GM12891 (cell line): ENCODE measurements around the gene PCDH15.

Experiments used
- POLR2A ChIP-seq: IDR thresholded peaks from 2 replicates; pipeline ENCODE4 v1.6.1; 2011; ENCODE audit warnings: low read depth, low read length, control low read depth
- POLR2AphosphoS5 ChIP-seq: IDR thresholded peaks from 2 replicates; pipeline ENCODE4 v1.6.1; 2011; ENCODE audit warnings: low read depth, low read length, control low read depth
- SPI1 ChIP-seq: IDR thresholded peaks from 2 replicates; pipeline ENCODE4 v1.6.1; 2011; ENCODE audit warnings: low read depth, low read length, control low read depth
- TAF1 ChIP-seq: IDR thresholded peaks from 2 replicates; pipeline ENCODE4 v1.6.1; 2011; ENCODE audit warnings: low read depth, low read length, control low read depth

DNA sequence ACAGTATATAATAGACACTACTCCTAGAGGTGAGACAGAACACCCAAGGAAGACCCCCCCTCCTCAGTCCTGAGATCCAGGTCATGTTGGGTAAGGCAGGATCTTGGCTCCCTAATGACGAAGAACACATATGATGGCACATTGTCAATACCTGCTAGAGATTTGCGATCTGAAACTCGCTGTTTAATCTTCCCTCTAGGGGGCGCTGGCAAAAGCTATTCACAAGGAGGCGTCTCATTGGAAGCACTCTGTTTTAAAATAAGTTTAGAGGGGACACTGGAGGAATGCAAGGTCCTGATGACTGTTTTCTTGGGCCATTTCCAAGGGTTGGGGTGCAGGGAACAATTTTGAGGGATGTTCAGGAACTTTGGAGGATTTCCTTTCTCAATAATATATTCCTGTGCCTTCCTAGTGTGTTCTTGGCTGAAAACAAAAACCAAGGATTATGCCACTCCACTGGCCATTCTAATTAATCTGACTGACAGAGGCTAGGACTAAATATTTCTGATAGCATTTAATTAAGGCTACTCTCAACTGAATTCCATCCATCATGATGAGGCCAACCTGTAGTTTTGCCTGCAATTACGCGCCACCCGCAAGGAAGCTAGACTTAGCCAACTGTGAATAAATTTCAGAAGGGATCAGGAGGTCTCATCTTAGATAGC, 1014.7 kb downstream of the PCDH15 start:
- no peak for TF ChIP-seq TAF1
- no peak for TF ChIP-seq POLR2AphosphoS5
- TF ChIP-seq POLR2A, result no peak
- TF ChIP-seq SPI1, result no peak
